Kidney (tissue), 14 donors: ENCODE measurements around the gene AMIGO1. TPM values are rescaled to one million over a fixed set of nuclear protein-coding genes. Genes with fewer than 3 reads are reported as not detected.

ENCODE experiments used
- DNase-seq, 5 donors: peaks; one replicate each; pipeline ENCODE4 v3.0.0-alpha.2; 2013 to 2020
- FAIRE-seq: peaks from 2 replicates; lab custom pipeline; 2012; peaks lifted over from hg19 to GRCh38; lab: Jason Lieb, UNC
- H3K27ac ChIP-seq, 2 donors: one replicate each; pipeline ENCODE4 v1.7.0; 2013; ENCODE audit warnings: low read depth in 2 of 2, low read length in 2 of 2, inconsistent platforms in 1 of 2
- H3K27me3 ChIP-seq: one replicate; pipeline ENCODE4 v1.7.1; 2013; ENCODE audit warnings: low read length, inconsistent platforms; ENCODE audit not compliant: control insufficient read depth, insufficient read depth
- H3K36me3 ChIP-seq, 3 donors: one replicate each; pipeline versions ENCODE4 v1.7.0 to v1.7.1; 2013; ENCODE audit warnings: low read length in 3 of 3, control low read depth in 1 of 3, inconsistent platforms in 1 of 3; ENCODE audit not compliant: insufficient read depth in 3 of 3, control insufficient read depth in 2 of 3
- H3K4me1 ChIP-seq, 3 donors: one replicate each; pipeline versions ENCODE4 v1.7.0 to v1.7.1; 2013; ENCODE audit warnings: low read length in 3 of 3, inconsistent platforms in 1 of 3, low read depth in 1 of 3; ENCODE audit not compliant: control insufficient read depth in 2 of 3, insufficient read depth in 2 of 3
- H3K4me3 ChIP-seq, 3 donors: one replicate each; pipeline versions ENCODE4 v1.7.0 to v1.8.1; 2013; ENCODE audit warnings: low read length in 3 of 3, control low read depth in 1 of 3, inconsistent platforms in 1 of 3
- H3K9ac ChIP-seq, 3 donors: one replicate each; pipeline versions ENCODE4 v1.7.0 to v1.7.1; 2013; ENCODE audit warnings: low read length in 3 of 3, control low read depth in 1 of 3, inconsistent platforms in 1 of 3
- H3K9me3 ChIP-seq, 3 donors: one replicate each; pipeline versions ENCODE4 v1.7.0 to v1.7.1; 2013; ENCODE audit warnings: low read length in 3 of 3, control low read depth in 1 of 3, inconsistent platforms in 1 of 3; ENCODE audit not compliant: control insufficient read depth in 2 of 3, insufficient read depth in 1 of 3
- CTCF ChIP-seq: IDR thresholded peaks from 3 replicates; pipeline ENCODE4 v1.5.1; 2012; ENCODE audit warnings: mild to moderate bottlenecking, moderate library complexity, borderline replicate concordance; ENCODE audit not compliant: insufficient read depth; ENCODE audit errors: extremely low read depth
- intact Hi-C: fragments of 100-400 bp; cut with DNase I; formaldehyde crosslinking; loops from one replicate; pipeline ENCODE4 v1.11.1; 2022
- polyA plus RNA-seq: library from polyadenylated mRNA; stranded (reverse); fragments of 350-450 nt; fragmentation: Illumina TruSeq; extraction: RNeasy Lipid Tissue Mini Kit (QIAGEN cat#74804); gene quantifications from one replicate; pipeline ENCODE4 v1.2.3, GENCODE V29; 2014; ENCODE audit warnings: low read depth, low replicate concordance; ENCODE audit not compliant: insufficient read depth
- total RNA-seq: library from RNA; stranded (reverse); fragmentation: NEBNext Ultra II Directional; extraction: Animal tissue kit (Norgen Biotek cat#: 25700); gene quantifications from one replicate; pipeline ENCODE4 v1.2.1, GENCODE V29; 2021
- donor health status: control.
- donor health status: control.
- donor health status: control.
- donor health status: control.
- donor health status: control.
- donor health status: DM: yes; HTN: yes; CAD: no.
- donor health status: Normal renal cell carcinoma (clear cell type).

AMIGO1 gene
- total and polyA plus RNA-seq, 2 donors from 2014 or later = 5.1 to 8.5 TPM

DNA sequence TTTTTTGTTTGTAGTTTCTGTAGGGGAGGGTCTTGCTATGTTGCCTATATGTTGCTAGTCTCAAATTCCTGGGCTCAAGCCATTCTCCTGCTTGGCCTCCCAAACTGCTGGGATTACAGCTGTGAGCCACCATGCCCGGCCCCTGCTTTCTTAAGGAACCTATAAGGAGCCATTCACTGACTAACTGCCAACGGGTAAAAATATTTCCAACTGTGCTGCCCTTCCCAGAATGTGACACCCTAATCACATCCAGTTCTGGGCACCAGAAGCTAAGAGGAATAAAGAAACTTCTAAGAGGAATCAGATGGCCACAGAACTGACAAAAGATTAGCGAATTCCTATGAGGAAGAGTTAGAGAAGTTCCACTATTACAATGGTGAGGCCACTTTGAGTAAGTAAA lies 36.7 kb downstream of the AMIGO1 start:
- Histone ChIP-seq H3K27me3 (peaks cover 14% of the 10 kb centered on the region), H3K4me1 (no peaks in the 10 kb centered on the region), H3K9me3 (no peaks in the 10 kb centered on the region), H3K36me3 (peaks cover 0 to 8% (median 2%) of the 10 kb centered on the region in 3 donors), H3K9ac (no peak overlapping the region), H3K4me3 (no peak overlapping the region), H3K27ac (no peak overlapping the region)
- TF ChIP-seq CTCF = no peak
- FAIRE-seq (no peak), DNase-seq (no peak)
- intact Hi-C loops = no loop called here

DNA sequence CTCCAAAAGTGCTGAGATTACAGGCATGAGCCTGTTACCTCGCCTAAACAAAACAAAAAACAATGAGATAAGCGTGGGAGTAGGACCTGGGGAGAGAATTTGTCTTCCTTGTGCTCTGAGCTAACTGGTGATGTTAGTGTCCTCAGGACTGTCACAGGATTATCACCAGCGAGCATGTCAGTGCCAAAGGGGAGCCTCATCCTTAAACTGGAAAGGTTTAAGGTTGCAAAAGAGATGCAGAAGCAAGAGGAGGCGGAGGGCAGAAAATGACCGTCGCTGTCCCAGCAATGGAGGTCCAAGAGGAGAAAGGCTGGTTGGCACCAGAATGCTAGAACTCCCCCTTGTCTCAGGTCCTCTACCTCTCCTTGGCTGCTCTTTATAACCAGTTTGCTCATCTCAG lies 39.3 kb downstream of the AMIGO1 start:
- Histone ChIP-seq H3K9me3 (no peaks in the 10 kb centered on the region), H3K4me1 (no peaks in the 10 kb centered on the region), H3K27ac (no peak overlapping the region), H3K9ac (no peak overlapping the region), H3K36me3 (peaks cover 0 to 6% (median 0%) of the 10 kb centered on the region in 3 donors), H3K27me3 (peaks cover 18% of the 10 kb centered on the region), H3K4me3 (no peak overlapping the region)
- intact Hi-C loops = no loop called here
- no peak for FAIRE-seq
- no peak for TF ChIP-seq CTCF
- DNase-seq = no peak

GRCh38 chr1:109468903-109469302 lies 40.6 kb downstream of the AMIGO1 start:
- Histone ChIP-seq H3K9ac (no peak overlapping the region), H3K27me3 (peaks cover 18% of the 10 kb centered on the region), H3K4me3 (no peak overlapping the region), H3K36me3 (no peaks in the 10 kb centered on the region), H3K4me1 (peaks cover 0 to 5% (median 0%) of the 10 kb centered on the region in 3 donors), H3K27ac (no peak overlapping the region), H3K9me3 (no peaks in the 10 kb centered on the region)
- FAIRE-seq (no peak), DNase-seq (no peak)
- TF ChIP-seq CTCF = no peak
- intact Hi-C loops = no loop called here

GRCh38 chr1:109468061-109468460 lies 41.5 kb downstream of the AMIGO1 start:
- Histone ChIP-seq H3K36me3 (no peaks in the 10 kb centered on the region), H3K27ac (no peak overlapping the region), H3K9ac (no peak overlapping the region), H3K27me3 (peaks cover 19% of the 10 kb centered on the region), H3K4me1 (peaks cover 0 to 5% (median 0%) of the 10 kb centered on the region in 3 donors), H3K4me3 (peak overlapping the region in 1 of 3 donors; percentile 61), H3K9me3 (no peaks in the 10 kb centered on the region)
- FAIRE-seq (no peak), DNase-seq (no peak)
- TF ChIP-seq CTCF = no peak
- intact Hi-C loops = no loop called here
